IMR-90 (cell line): ENCODE results near the gene LRIG1. TPM values are rescaled to one million over a fixed set of nuclear protein-coding genes. Genes with fewer than 3 reads are reported as not detected.

Source experiments
- ATAC-seq: fragments of 200-7000 bp; cut with Tn5 transposase; 2 replicates; pipeline ENCODE4 v1.9.1; 2020; ENCODE audit warnings: low read depth, mild to moderate bottlenecking, moderate library complexity
- BruUV-seq: library from RNA; stranded (reverse); fragments of 400-500 nt; replicated peaks from 2 replicates; lab custom pipeline; 2021; lab: Mats Ljungman, UMichigan
- CTCF ChIA-PET: fragments of 300-600 bp; formaldehyde crosslinking; extraction: SDS; loops from one replicate; lab custom pipeline; 2021; ENCODE audit warnings: antibody characterized with exemption; lab: Yijun Ruan, JAX
- POLR2A ChIA-PET: fragments of 300-600 bp; sonication (Branson Sonifier 250); formaldehyde crosslinking; loops from one replicate; lab custom pipeline; 2022; ENCODE audit warnings: antibody characterized with exemption; ENCODE audit not compliant: unreplicated experiment; lab: Charles Lee
- DNase-seq: peaks from one replicate; pipeline ENCODE4 v3.0.0; 2013
- H2AFZ ChIP-seq: replicated peaks from 2 replicates; pipeline ENCODE3; 2013; ENCODE audit warnings: low read length, mild to moderate bottlenecking; ENCODE audit not compliant: poor library complexity
- H2AK5ac ChIP-seq: 2 replicates; pipeline ENCODE4 v1.6.1; 2013; ENCODE audit warnings: low read depth, low read length, inconsistent platforms
- H2AK9ac ChIP-seq: replicated peaks from 2 replicates; pipeline ENCODE3; 2013; ENCODE audit warnings: mild to moderate bottlenecking, low read depth, low read length, moderate library complexity; ENCODE audit not compliant: poor library complexity
- H2BK120ac ChIP-seq: 2 replicates; pipeline ENCODE4 v1.6.1; 2013; ENCODE audit warnings: low read depth, low read length, inconsistent platforms
- H2BK15ac ChIP-seq: 3 replicates; pipeline ENCODE4 v1.6.1; 2013; ENCODE audit warnings: low read depth, low read length, inconsistent platforms
- H2BK20ac ChIP-seq: 2 replicates; pipeline ENCODE4 v1.6.1; 2013; ENCODE audit warnings: low read depth, mild to moderate bottlenecking, inconsistent platforms, low read length, moderate library complexity
- H2BK5ac ChIP-seq: 2 replicates; pipeline ENCODE4 v1.6.1; 2013; ENCODE audit warnings: mild to moderate bottlenecking, low read depth, low read length, inconsistent platforms; ENCODE audit not compliant: poor library complexity, severe bottlenecking
- H3K14ac ChIP-seq: replicated peaks from 2 replicates; pipeline ENCODE4 v1.6.1; 2013; ENCODE audit warnings: low read depth, low read length, inconsistent platforms
- H3K18ac ChIP-seq: 2 replicates; pipeline ENCODE4 v1.6.1; 2013; ENCODE audit warnings: low read depth, low read length, control low read depth
- H3K23ac ChIP-seq: 2 replicates; pipeline ENCODE4 v1.6.1; 2013; ENCODE audit warnings: low read depth, low read length, inconsistent platforms
- H3K27ac ChIP-seq: 2 replicates; pipeline ENCODE4 v1.5.1; 2013; ENCODE audit warnings: mild to moderate bottlenecking, control low read depth, low read length; ENCODE audit not compliant: insufficient read depth
- H3K27me3 ChIP-seq: 2 replicates; pipeline ENCODE4 v1.6.1; 2013; ENCODE audit warnings: low read length; ENCODE audit not compliant: control insufficient read depth, insufficient read depth
- H3K36me3 ChIP-seq: 2 replicates; pipeline ENCODE4 v1.6.1; 2013; ENCODE audit warnings: low read length, mixed read lengths; ENCODE audit not compliant: control insufficient read depth, insufficient read depth
- H3K4ac ChIP-seq: 2 replicates; pipeline ENCODE4 v1.6.1; 2013; ENCODE audit warnings: low read depth, low read length, inconsistent platforms
- H3K4me1 ChIP-seq: 2 replicates; pipeline ENCODE4 v1.6.1; 2013; ENCODE audit warnings: low read length, mixed read lengths; ENCODE audit not compliant: control insufficient read depth, insufficient read depth
- H3K4me2 ChIP-seq: 2 replicates; pipeline ENCODE4 v1.6.1; 2013; ENCODE audit warnings: low read depth, mild to moderate bottlenecking, control low read depth, low read length, moderate library complexity
- H3K4me3 ChIP-seq: 2 replicates; pipeline ENCODE4 v1.5.1; 2013; ENCODE audit warnings: low read depth, mild to moderate bottlenecking, control low read depth, low read length, moderate library complexity; ENCODE audit not compliant: insufficient read depth
- H3K56ac ChIP-seq: 2 replicates; pipeline ENCODE4 v1.6.1; 2013; ENCODE audit warnings: low read length, inconsistent platforms; ENCODE audit not compliant: insufficient read depth; ENCODE audit errors: extremely low read depth
- H3K79me1 ChIP-seq, 2 experiments: 2 replicates each; pipeline ENCODE4 v1.6.1; 2013; ENCODE audit warnings: low read length in 2 of 2, inconsistent platforms in 1 of 2, low read depth in 1 of 2
- H3K9ac ChIP-seq: 2 replicates; pipeline ENCODE4 v1.6.1; 2013; ENCODE audit warnings: low read depth, low read length, control low read depth
- H3K9me1 ChIP-seq: 2 replicates; pipeline ENCODE4 v1.6.1; 2013; ENCODE audit warnings: low read length, inconsistent platforms; ENCODE audit not compliant: insufficient read depth
- H3K9me3 ChIP-seq: 2 replicates; pipeline ENCODE4 v1.6.1; 2013; ENCODE audit warnings: low read length; ENCODE audit not compliant: control insufficient read depth, insufficient read depth
- H4K20me1 ChIP-seq: 2 replicates; pipeline ENCODE4 v1.6.1; 2013; ENCODE audit warnings: low read length, inconsistent platforms; ENCODE audit not compliant: insufficient read depth
- H4K5ac ChIP-seq: 2 replicates; pipeline ENCODE4 v1.6.1; 2013; ENCODE audit warnings: mild to moderate bottlenecking, low read depth, low read length, control low read depth
- H4K8ac ChIP-seq, 2 experiments: 2 replicates each; pipeline ENCODE4 v1.6.1; 2013; ENCODE audit warnings: low read depth in 2 of 2, low read length in 2 of 2, control low read depth in 1 of 2, inconsistent platforms in 1 of 2
- H4K91ac ChIP-seq: 2 replicates; pipeline ENCODE4 v1.6.1; 2013; ENCODE audit warnings: low read depth, low read length, inconsistent platforms; ENCODE audit not compliant: insufficient read depth
- BHLHE40 ChIP-seq: fragments of 150-350 bp; IDR thresholded peaks from 2 replicates; pipeline ENCODE4 v1.6.1; 2016; ENCODE audit warnings: mild to moderate bottlenecking, low read depth, low read length
- FOS ChIP-seq: fragments of 150-350 bp; IDR thresholded peaks from 2 replicates; pipeline ENCODE4 v1.6.1; 2016; ENCODE audit warnings: low read depth, low read length
- NFE2L2 ChIP-seq: fragments of 150-350 bp; IDR thresholded peaks from 2 replicates; pipeline ENCODE4 v1.6.1; 2016; ENCODE audit warnings: low read depth, mild to moderate bottlenecking, low read length
- RCOR1 ChIP-seq: IDR thresholded peaks from 2 replicates; pipeline ENCODE4 v1.6.1; 2012; ENCODE audit warnings: mild to moderate bottlenecking, low read length, improper control_type of control experiment; ENCODE audit not compliant: insufficient replicate concordance
- WGBS, 2 experiments: methylation state at CpG; one replicate each; pipeline versions ENCODE4 v1.1.5 to v1.1.7; 2013; ENCODE audit warnings: missing lambda C conversion rate in 2 of 2; ENCODE audit not compliant: insufficient read length in 1 of 2; ENCODE audit errors: extremely low coverage in 2 of 2; 5-methylcytosine and 5-hydroxymethylcytosine counted together
- dilution Hi-C: fragments of 300-500 bp; cut with HindIII; formaldehyde crosslinking; loops from one replicate; pipeline ENCODE4 v1.14.3; 2018; ENCODE audit warnings: low sequenced_read_pairs; ENCODE audit not compliant: unreplicated experiment
- in situ Hi-C: fragments of 300-500 bp; cut with MboI; formaldehyde crosslinking; loops from 3 replicates; pipeline ENCODE4 v1.14.3; 2019; ENCODE audit warnings: low sequenced_read_pairs, inconsistent platforms, mixed read lengths
- intact Hi-C: fragments of 100-400 bp; cut with micrococcal nuclease; formaldehyde crosslinking; loops from 2 replicates; pipeline ENCODE4 v1.10.0; 2022
- polyA plus RNA-seq, 3 experiments: library from polyadenylated mRNA; depleted of rRNA; stranded (reverse); fragments of >200 nt; gene quantifications; 2 replicates each; pipeline ENCODE4 v1.2.3, GENCODE V29; 2012; ENCODE audit warnings: low replicate concordance in 1 of 3
- total RNA-seq: library from RNA; depleted of rRNA; stranded (reverse); fragments of >200 nt; gene quantifications from 2 replicates; pipeline ENCODE4 v1.2.3, GENCODE V29; 2012

Gene LRIG1
- total and polyA plus RNA-seq, 2 of the 4 experiments (the other 2 are of a cell fraction): 62.8 to 87.8 TPM

GRCh38 chr3:66355394-66355793 lies 145.4 kb downstream of the LRIG1 start:
- DNase-seq (no peak), ATAC-seq (no peak)
- in situ Hi-C loops (no loop called here), intact Hi-C loops (no loop called here), dilution Hi-C loops (no loop called here)
- no peak overlapping the region for H3K4me3 ChIP-seq
- peaks cover 3% of the 10 kb centered on the region; the same call in 1 of the 2 replicates for H3K4me1 ChIP-seq
- H2BK5ac ChIP-seq: no peak overlapping the region
- no peak overlapping the region for H2BK20ac ChIP-seq
- WGBS, 2 experiments: 94% methylated on average over 2 of the region's 3 CpGs; no CpG with 5 or more reads in 1 of the 2 experiments
- H4K5ac ChIP-seq: no peak overlapping the region
- H3K79me1 ChIP-seq: no peaks in the 10 kb centered on the region; a peak in 2 of 4 replicates
- H3K9me1 ChIP-seq: peaks cover 7% of the 10 kb centered on the region
- no peak overlapping the region for H2AK9ac ChIP-seq
- H2AFZ ChIP-seq: no peak overlapping the region
- H2BK120ac ChIP-seq: no peak overlapping the region
- no peaks in the 10 kb centered on the region for H4K20me1 ChIP-seq
- no peak overlapping the region for H3K27ac ChIP-seq
- no peak for TF ChIP-seq RCOR1
- no peak for TF ChIP-seq FOS
- no peak for TF ChIP-seq NFE2L2
- TF ChIP-seq BHLHE40: no peak
- no peaks in the 10 kb centered on the region for H3K36me3 ChIP-seq
- no peak overlapping the region for H3K18ac ChIP-seq
- no peak overlapping the region for H4K8ac ChIP-seq
- no TSS peak for BruUV-seq
- H3K23ac ChIP-seq: no peak overlapping the region
- no peak overlapping the region for H3K9ac ChIP-seq
- no peak overlapping the region for H2AK5ac ChIP-seq
- no peaks in the 10 kb centered on the region for H3K27me3 ChIP-seq
- no peaks in the 10 kb centered on the region for H3K9me3 ChIP-seq
- no peak overlapping the region for H3K4me2 ChIP-seq
- CTCF ChIA-PET: no interaction called here
- H3K14ac ChIP-seq: no peak overlapping the region
- H2BK15ac ChIP-seq: no peak overlapping the region
- H3K4ac ChIP-seq: no peak overlapping the region
- POLR2A ChIA-PET: no interaction called here
- no peak overlapping the region for H4K91ac ChIP-seq
- no peak overlapping the region for H3K56ac ChIP-seq
